Fibroblast of peridontal ligament (primary cell): ENCODE results near the gene CD163L1.
"Not testable (repeated sequence)": the region's sequence is repeated elsewhere in the genome, so short reads cannot be mapped to it uniquely, and the experiment has no call there.

Source experiments
- DNase-seq: peaks from one replicate; pipeline ENCODE4 v3.0.0-alpha.2; 2010; ENCODE audit errors: extremely low read depth

The CD163L1 gene

GRCh38 chr12:7444076-7444475 lies at the start of gene CD163L1:
CD163L1 (minus strand) TSS chr12:7444153; CDS start chr12:7444127, 26 bp downstream.
- DNase-seq, result no peak

DNA sequence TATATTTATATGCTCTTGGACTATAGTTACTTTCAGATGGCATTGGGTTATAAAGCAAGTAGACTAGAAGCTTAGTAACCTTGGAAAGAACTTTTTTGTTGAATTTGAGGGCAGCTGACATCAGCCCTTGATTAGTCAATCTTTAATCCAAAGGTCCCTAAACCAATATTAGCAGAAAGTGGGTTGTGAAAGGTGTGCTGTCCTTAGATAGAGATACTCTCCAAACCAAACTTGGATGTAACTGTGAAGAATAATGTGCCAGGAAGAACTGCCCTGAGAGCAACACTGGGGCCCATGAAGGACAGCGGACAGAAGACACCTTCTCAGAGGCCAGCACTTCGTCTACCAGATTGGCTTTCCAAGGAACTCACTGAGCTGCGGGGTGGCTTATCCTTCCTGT lies 49.1 kb upstream of the CD163L1 start:
- no peak for DNase-seq

DNA sequence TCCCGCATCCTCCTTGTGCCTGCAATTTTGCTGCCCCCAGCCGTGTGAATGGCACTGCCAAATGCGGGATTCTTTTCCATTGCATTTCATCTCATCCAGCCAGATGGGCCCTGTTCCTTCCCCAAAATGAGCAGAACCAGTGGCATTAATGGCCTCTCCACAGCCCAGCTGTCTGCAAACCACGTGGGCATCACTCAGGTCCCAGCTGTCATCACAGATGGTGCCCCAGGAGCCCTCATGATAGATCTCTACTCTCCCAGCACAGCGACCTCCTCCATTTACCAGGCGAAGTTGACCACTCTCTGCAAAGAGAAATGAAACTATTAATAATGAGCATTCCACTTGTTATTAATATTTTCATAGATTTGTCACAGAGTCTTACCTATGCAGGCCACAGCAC lies 42.6 kb upstream of the CD163L1 start:
- DNase-seq, result no peak

- no peak for DNase-seq
These were observed 41.1 kb upstream of the CD163L1 start for GRCh38 chr12:7485095-7485494.

- no peak for DNase-seq
These were observed 39.4 kb upstream of the CD163L1 start for GRCh38 chr12:7483343-7483742.

GRCh38 chr12:7479771-7480170 lies 35.8 kb upstream of the CD163L1 start:
- peak; percentile 26 for DNase-seq

- no peak for DNase-seq
These were observed 28.1 kb upstream of the CD163L1 start for GRCh38 chr12:7472060-7472459.

- DNase-seq, result peak; percentile 77
These were observed 16.7 kb upstream of the CD163L1 start for GRCh38 chr12:7460375-7461259.

- DNase-seq, result no peak
These were observed 16.0 kb upstream of the CD163L1 start for GRCh38 chr12:7459973-7460372.

DNA sequence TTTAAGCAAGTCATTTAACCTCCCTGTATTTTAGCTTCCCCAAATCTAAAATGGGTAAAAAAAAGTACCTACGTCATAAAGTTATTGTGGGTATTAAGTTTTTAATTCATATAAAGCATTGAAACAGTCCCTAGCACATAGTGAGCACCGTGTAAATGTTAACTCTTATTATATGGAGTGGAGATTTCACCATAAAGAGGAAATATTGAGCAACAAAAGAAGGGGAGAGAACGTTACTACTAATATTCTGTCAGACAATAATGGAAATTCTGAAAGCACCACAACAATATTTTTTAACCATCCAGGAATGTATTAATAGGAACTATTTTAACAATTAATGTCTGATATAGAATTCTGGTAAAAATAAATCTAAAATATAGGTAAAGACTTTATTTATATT lies 7.8 kb upstream of the CD163L1 start:
- no peak for DNase-seq

DNA sequence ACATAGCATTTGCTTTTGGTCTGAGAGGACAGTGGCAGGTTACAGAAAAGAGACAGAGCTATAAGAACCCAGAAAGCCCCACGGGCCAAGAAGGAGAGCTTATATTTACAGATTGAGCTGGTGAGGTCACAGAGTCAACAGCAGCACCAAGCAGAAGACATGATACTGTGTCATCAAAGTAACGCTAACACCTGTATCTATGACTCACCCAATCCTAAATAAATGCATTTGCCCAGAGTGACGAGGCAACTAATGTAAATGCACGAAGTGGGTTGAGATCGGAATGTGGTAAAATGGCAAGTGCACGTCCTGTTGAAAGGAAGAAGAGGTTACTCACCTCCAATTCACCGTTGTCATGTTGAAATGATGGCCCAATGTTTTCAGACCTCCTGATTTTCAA lies 6.7 kb upstream of the CD163L1 start:
- no peak for DNase-seq

DNA sequence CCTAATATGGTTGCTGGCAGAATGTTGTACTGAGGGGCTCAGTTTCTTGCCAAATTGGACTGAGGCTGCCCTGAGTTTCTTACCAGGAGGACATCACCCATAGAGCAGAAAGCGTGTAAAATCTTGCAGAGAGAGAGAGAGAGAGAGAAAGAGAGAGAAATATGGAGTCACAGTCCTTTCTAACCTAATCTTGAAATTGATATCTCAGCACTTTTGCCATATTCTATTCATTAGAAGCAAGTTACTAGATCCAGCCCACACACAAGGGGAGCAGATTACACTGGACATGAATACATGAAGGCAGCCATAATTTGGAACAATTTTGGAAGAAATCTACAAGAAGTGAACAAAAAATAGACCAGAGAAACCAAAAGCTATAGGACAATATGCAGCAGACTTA lies 4.1 kb upstream of the CD163L1 start:
- no peak for DNase-seq

GRCh38 chr12:7444537-7444936 lies 584 bp upstream of the CD163L1 start:
- no peak for DNase-seq

- DNase-seq, result no peak
These were observed 2.7 kb downstream of the CD163L1 start for GRCh38 chr12:7441216-7441615.

GRCh38 chr12:7439579-7440505 lies 4.1 kb downstream of the CD163L1 start:
- DNase-seq, result peak; percentile 49

DNA sequence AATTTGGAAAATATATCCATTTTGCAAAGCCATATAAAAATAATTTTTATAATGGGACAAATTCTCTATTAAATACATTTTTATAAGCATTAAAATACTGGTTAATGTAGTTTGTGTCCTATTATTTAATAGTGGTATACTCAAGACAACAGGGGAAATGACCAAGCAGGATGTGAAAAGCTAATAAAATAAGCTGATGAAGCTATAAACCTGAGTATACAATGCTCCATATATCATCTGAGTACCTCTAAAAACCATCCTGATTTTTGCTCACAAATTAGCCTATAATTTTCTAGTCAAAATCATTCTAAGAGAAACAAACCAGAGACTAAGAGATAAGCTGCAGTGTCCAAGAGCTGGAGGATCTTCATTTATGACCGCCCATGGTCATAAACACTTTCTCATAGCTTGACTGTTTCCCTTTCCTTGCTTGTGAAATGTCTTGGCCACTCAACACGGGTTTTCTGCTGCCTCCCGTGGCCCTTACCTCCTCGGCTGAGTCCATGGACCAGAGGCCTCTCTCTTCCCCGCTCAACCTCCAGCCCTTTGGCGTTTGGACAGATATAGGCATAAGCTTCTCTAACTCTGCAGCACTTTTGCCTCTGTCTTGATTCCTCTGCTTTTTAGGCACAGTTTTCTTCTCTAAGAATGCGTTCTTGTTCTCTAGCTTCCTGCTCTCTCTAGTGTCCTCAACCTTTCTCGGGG lies 5.5 kb downstream of the CD163L1 start:
- not testable (repeated sequence) for DNase-seq

GRCh38 chr12:7437494-7437893 lies 6.5 kb downstream of the CD163L1 start:
- DNase-seq, result not testable (repeated sequence)

DNA sequence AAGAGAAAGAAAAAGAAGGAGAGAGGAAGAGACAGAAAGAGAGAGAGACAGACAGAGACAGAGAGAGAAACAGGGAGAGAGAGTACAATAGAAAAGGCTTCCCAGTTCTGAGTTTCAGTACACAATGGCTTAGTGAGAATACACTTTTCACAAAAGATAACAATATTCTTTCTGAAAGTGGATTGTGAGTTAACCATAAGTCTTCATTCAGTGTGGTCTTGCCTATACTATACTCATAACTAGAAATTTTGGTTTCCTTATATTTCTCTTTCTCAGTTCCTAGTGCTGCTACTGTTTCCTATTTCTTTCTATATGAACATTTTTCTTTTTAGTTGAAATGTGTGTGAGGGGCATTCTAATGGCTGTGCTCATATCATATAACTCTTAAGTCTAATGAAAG lies 9.3 kb downstream of the CD163L1 start:
- DNase-seq, result no peak

- DNase-seq, result peak; percentile 76
These were observed 10.6 kb downstream of the CD163L1 start for GRCh38 chr12:7433276-7433822.

GRCh38 chr12:7431993-7432685 lies 11.8 kb downstream of the CD163L1 start:
- peak; percentile 14 for DNase-seq

DNA sequence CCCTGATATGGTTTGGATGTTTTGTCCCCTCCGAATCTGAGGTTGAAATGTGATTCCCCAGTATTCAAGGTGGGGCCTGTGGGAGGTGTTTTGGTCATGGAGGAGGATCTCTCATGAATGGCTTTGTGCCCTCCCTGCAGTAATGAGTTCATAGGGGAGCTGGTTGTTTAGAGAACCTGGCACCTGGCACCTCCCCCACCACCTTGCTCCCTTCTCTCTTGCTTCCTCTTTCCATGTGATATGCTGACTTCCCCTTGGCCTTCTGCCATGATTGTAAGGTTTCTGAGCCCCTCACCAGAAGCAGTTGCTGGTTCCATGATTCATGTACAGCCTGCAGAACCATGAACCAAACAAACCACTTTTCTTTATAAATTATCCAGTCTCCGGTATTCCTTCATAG lies 32.6 kb downstream of the CD163L1 start:
- DNase-seq, result no peak
